Smooth muscle cell of trachea (primary cell): ENCODE results near the gene HRH1. TPM values are rescaled to one million over a fixed set of nuclear protein-coding genes. Genes with fewer than 3 reads are reported as not detected.

Source experiments
- total RNA-seq: library from RNA; depleted of rRNA; stranded (reverse); fragments of >200 nt; gene quantifications from 2 replicates; pipeline ENCODE4 v1.2.1, GENCODE V29; 2014

Gene HRH1
- 17.2 and 35.6 TPM in 2 replicates for total RNA-seq

GRCh38 chr3:11154036-11154952 is at the start of gene HRH1:
HRH1 (plus strand) TSS chr3:11154493; CDS start chr3:11259038, 104,545 bp downstream.

GRCh38 chr3:11271986-11272904 is 118.0 kb downstream of the HRH1 start, which contains the start of gene ATG7:
ATG7 (plus strand) TSS chr3:11272397; CDS start chr3:11298696, 26,299 bp downstream.

Other genes with a start within 250 kb of the HRH1 start
- under 0.01 TPM in 2 replicates for gene SLC6A1, start 161.7 kb upstream of the HRH1 start, total RNA-seq
- 110 and 137 TPM in 2 replicates for gene ATG7, start 117.9 kb downstream of the HRH1 start, total RNA-seq